ENCODE results near the gene SDHAF2.

DNA sequence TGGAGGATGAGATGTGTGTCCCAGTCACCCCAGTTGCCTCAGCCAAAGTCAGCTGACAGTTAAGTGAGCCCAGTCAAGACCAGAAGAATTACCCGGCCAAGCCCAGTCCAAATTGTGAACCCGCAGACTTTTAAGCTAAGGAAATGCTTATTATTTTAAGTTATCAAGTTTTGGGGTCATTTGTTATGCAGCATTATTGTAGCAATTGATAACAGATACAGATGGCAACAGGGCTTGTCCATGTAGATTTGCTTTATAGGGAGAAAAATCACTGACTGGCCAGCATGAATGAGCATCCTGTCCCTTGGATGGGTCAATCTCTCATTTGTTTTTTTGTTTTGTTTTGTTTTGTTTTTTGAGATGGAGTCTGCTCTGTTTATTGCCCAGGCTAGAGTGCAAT lies 22.9 kb downstream of the SDHAF2 start:
- TF ChIP-seq, protein P1, sequence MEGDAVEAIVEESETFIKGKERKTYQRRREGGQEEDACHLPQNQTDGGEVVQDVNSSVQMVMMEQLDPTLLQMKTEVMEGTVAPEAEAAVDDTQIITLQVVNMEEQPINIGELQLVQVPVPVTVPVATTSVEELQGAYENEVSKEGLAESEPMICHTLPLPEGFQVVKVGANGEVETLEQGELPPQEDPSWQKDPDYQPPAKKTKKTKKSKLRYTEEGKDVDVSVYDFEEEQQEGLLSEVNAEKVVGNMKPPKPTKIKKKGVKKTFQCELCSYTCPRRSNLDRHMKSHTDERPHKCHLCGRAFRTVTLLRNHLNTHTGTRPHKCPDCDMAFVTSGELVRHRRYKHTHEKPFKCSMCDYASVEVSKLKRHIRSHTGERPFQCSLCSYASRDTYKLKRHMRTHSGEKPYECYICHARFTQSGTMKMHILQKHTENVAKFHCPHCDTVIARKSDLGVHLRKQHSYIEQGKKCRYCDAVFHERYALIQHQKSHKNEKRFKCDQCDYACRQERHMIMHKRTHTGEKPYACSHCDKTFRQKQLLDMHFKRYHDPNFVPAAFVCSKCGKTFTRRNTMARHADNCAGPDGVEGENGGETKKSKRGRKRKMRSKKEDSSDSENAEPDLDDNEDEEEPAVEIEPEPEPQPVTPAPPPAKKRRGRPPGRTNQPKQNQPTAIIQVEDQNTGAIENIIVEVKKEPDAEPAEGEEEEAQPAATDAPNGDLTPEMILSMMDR (IDR thresholded peaks at IDR 0.05; ENCODE audit: poor library complexity): no peak
- TF ChIP-seq EZH2phosphoT487 (IDR thresholded peaks at IDR 0.05; ENCODE audit: low read depth, severe bottlenecking, unreplicated experiment) (no peak), EZH2 (IDR thresholded peaks at IDR 0.05; ENCODE audit: borderline replicate concordance) (no peak)

Data from hepatocyte (in vitro differentiated cells).